ENCODE measurements around the gene FBXL16.
A peak's percentile ranks its signal among the peaks of the same experiment; 100 is the strongest.
"Not testable (repeated sequence)": the region's sequence is repeated elsewhere in the genome, so short reads cannot be mapped to it uniquely, and the experiment has no call there.

The FBXL16 gene

GRCh38 chr16:709566-710499, 4.2 kb upstream of the FBXL16 start:
- peak; percentile 93 for DNase-seq

GRCh38 chr16:708959-709358, 3.4 kb upstream of the FBXL16 start:
- DNase-seq = no peak

GRCh38 chr16:708019-708418, 2.4 kb upstream of the FBXL16 start:
- DNase-seq = no peak

GRCh38 chr16:707062-707538, 1.5 kb upstream of the FBXL16 start:
- DNase-seq = no peak

GRCh38 chr16:706189-707061, 824 bp upstream of the FBXL16 start:
- DNase-seq = peak; percentile 71

- DNase-seq = no peak
Measured at GRCh38 chr16:704552-705380, 835 bp downstream of the FBXL16 start.

DNA sequence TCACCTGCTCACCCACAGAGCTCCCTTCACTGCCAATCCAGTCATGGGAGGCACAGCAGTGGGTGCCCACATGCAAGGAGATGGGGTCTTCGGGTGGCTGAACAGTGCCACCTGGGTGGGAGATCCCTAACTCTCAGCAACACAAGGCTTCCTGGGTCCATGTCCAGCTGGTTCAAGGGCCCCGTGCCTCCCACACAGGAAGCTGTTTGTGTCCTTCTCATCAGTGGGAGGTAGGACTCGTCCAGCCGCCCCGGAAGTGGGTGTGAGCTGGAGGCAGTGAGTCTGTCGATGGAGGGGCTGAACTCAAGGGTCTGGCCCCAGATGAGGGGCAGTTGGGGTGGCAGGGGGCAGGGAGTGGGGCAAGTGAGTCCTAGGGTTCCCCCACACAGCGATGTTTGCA, 1.6 kb downstream of the FBXL16 start:
- no peak for DNase-seq

DNA sequence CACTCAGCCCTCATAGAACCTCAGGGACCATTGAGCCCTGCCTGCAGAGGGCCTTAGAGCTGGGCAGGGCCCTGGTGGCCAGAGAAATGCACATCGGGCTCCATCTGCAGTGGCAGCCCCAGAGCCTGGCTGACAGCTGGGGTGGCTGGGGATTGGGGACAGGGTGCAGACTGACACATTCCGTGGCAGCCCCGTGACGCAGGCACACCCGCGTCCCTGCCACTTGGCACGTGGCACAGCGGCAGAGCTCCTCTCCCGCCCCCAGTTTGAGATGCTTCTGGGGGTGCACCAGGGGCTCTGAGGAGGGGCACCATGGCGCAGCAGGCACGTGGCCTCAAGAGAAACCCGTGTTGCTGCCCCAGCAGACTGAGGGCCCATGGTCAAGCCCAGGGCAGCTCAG, 2.2 kb downstream of the FBXL16 start:
- no peak for DNase-seq

DNA sequence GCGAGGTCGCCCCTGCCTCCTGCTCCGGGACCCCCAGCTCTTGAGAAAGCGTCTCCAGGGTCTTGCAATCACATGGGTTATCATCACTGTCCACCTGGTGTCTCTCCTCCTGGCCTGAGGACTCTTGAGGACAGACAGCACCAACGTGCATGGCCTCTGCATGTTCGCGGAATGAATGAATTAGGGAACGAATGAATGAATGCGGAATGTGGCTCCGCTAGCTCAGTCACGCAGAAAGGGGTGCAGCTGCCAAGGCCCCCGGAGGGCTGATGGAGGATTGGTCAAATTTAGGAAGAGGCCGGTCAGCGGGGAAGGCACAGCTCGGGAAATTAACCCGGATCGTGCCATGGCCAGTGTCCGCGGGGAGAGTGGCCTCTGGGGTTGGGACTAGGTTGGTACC, 3.3 kb downstream of the FBXL16 start:
- DNase-seq = no peak

DNA sequence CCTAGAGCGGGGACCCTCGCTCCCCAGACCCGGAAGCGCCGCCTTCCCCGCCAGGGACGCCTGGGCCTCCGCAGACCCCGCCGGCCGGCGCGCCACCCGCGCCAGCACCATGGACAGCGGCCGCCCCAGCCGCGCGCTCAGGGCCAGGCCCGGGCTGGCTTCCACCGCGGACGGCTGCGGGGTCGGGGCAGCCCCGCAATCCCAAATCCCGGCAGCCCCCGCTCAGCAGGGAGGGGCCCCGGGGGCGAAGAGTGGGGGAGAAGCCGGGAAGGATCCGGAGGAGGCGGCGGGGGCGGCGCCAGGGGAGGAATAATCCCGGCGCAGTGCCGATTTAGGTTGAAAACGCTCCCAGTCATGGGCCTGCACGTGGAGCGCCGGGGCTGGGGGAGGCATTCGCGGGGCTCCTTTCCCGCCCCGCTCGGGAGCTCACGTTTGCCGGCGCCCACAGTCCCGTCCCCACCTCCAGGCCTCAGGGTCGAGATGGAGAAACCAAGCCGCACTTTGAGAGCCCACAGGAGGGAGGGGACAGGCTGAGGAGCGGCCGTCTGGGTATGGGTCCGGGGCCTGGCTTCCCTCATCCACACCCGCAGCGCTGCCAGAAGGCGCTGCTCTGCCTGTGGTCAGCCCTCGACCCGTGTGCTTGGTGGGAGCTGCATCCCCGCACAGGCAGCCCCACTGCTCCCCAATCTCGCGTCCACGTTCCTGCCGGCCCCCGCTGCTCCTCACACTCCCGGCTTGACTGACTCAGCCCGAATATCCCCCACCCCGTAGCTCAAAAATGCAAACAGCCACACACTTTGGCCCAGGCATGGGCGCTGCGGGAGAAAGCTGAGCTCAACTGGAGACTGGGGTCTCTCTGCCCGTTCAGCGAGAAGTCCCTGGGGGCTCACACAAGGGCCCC, 4.7 kb downstream of the FBXL16 start:
- DNase-seq = no peak

GRCh38 chr16:698911-699671, 6.5 kb downstream of the FBXL16 start:
- DNase-seq = no peak

- peak; percentile 97 for DNase-seq
Measured at GRCh38 chr16:695355-696089, 10.1 kb downstream of the FBXL16 start.

GRCh38 chr16:694863-695354, 10.7 kb downstream of the FBXL16 start:
- no peak for DNase-seq

DNA sequence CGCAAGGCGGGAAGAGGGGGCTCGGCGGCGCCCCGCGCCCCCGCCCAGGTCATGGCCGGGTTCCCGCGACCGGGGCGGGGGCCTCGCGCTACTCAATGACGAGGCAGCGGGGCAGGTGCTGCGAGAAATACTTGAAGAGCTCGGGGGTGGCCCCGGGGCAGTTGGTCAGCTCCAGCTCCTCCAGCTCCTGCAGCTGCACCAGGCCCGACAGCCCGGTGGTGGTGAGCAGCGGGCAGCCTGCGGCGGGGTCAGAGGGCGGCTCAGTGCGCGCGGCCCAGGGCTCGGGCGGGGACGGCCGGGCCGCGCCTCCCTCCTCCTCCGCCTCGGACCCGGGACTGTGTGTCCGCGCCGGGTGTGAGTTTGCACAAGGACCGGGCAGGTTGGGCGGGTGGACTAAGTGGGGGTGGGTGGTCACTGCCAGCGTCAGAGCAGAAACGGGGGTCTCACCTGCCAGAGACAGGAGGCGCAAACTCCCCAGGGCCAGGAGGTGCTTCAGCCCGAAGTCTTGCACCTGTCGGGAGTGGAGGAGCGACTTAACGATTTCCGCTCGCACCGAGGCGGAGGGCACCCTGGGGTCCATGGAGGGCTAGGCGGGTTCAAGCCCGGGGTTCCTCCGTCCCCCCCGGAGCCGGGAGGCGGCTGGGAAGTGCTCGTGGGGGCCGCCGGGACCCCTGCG, 11.3 kb downstream of the FBXL16 start:
- no peak for DNase-seq

DNA sequence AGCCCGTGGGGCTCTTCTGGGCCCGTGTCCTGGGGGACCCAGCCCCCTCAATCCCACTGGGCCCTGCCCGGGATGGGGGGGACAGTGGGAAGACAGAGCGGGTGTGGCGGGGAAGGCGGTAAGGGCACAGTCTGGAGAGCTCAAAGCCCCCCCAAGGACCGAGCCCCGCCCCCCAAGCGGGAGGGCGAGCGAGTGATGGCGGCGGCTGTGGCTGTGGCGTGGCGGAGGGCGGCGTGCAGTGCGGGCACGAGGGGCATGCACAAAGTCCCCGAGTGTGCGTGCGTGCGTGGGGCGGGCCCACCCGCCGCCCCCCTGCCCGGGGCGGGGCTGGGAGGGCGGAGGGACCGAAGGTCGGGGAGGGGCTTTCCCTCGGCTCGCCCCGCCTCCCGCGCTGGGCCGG, 11.8 kb downstream of the FBXL16 start:
- no peak for DNase-seq

DNA sequence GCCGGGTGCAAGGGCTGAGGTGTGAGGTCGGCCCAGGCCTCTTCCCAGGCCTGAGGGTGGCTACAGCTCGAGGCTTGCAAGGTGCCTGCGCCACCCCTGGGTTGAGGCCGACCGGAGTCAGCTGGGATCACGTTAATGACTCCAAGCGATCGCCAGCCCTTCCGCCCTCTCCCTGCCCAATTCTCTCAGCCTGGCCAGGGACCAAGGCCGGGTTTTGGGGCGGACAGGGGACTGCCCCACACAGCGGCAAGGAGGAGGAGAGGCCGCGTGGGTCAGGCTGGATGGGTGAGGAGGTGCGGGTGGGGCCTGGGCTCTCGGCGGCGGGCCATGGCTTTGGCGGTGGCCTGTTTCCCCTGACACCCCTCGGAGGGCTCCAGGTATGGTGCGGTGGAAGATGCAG, 12.2 kb downstream of the FBXL16 start:
- DNase-seq = no peak

DNA sequence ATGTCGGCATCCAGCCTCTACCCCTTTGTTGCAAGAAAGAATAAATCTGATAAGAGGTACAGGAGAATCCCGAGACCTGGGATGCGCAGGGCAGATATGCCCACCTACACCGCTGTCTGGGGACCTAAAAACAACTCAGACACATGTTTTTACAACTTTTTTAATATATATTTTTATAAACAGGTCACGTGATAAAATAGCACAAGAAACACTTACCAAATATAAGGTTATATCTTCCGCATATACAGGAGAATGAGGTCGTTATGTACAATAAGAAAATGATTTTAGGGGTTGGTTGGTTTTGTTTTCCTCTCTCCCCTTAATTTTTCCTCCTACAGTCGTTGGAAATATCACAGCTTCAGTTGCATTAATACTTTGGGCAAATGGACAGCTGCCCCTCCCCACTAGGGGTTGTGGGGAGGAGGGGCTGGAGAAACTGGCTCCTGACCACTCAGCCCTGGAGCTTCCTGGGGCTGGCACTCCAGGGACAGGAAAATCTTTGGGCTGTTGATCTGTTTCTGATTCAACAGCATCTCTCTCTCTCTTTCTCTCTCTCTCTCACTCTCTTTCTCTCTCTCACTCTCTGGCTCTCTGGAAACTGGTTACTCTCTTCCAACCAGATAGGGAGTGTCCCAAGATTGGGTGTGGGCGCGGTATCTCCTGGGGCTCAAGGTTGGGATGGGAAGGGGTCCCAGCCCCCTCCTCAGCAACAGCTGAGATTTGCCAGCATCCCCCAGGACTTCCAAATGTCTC, 13.1 kb downstream of the FBXL16 start:
- DNase-seq = no peak

DNA sequence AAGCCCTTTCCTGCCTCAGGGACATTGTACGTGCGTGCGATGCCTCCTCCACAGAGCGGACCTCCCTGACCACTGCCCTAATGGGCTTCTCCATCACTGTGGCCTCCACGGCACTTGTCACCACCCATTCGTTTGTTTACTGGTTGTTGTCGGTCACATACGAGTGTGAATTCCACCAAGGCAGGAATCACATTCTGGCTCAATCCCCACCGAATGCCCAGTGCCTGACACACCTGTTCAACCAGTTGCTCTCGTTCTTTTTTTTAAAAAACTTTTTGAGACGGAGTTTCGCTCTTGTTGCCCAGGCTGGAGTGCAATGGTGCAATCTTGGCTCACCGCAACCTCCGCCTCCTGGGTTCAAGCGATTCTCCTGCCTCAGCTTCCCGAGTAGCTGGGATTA, 14.4 kb downstream of the FBXL16 start:
- DNase-seq = not testable (repeated sequence)

All from NCI-H2171 treated with DMSO at 0.1 percent for 48 hours (cell line).